Amniotic stem cell (primary cell): ENCODE measurements around the gene PNPLA8.
A peak's percentile ranks its signal among the peaks of the same experiment; 100 is the strongest.
"Not testable (repeated sequence)": the region's sequence is repeated elsewhere in the genome, so short reads cannot be mapped to it uniquely, and the experiment has no call there.

ENCODE experiments used
- DNase-seq: peaks from one replicate; lab custom pipeline; 2025; lab: John Stamatoyannopoulos, UW

The PNPLA8 gene

GRCh38 chr7:108529341-108529740 is 3.4 kb upstream of the PNPLA8 start:
- DNase-seq = no peak

GRCh38 chr7:108528183-108528712 is 2.3 kb upstream of the PNPLA8 start:
- DNase-seq = no peak

- DNase-seq = no peak
Observed at GRCh38 chr7:108526768-108527017, 758 bp upstream of the PNPLA8 start.

GRCh38 chr7:108525327-108525984 is 479 bp downstream of the PNPLA8 start:
- peak; percentile 72 for DNase-seq

GRCh38 chr7:108522780-108523179 is 3.2 kb downstream of the PNPLA8 start:
- no peak for DNase-seq

GRCh38 chr7:108517951-108518350 is 8.0 kb downstream of the PNPLA8 start:
- DNase-seq = no peak

GRCh38 chr7:108515630-108516029 is 10.3 kb downstream of the PNPLA8 start:
- no peak for DNase-seq

GRCh38 chr7:108515013-108515412 is 10.9 kb downstream of the PNPLA8 start:
- DNase-seq = no peak

- DNase-seq = no peak
Observed at GRCh38 chr7:108511939-108512338, 14.0 kb downstream of the PNPLA8 start.

- not testable (repeated sequence) for DNase-seq
Observed at GRCh38 chr7:108504576-108504975, 21.4 kb downstream of the PNPLA8 start.

- no peak for DNase-seq
Observed at GRCh38 chr7:108503112-108504026, 22.6 kb downstream of the PNPLA8 start.

- no peak for DNase-seq
Observed at GRCh38 chr7:108499566-108499965, 26.4 kb downstream of the PNPLA8 start.

- DNase-seq = no peak
Observed at GRCh38 chr7:108498481-108498880, 27.5 kb downstream of the PNPLA8 start.

GRCh38 chr7:108497082-108497725 is 28.7 kb downstream of the PNPLA8 start:
- peak; percentile 23 for DNase-seq

GRCh38 chr7:108492742-108493141 is 33.2 kb downstream of the PNPLA8 start:
- DNase-seq = no peak

GRCh38 chr7:108488768-108489538 is 37.0 kb downstream of the PNPLA8 start:
- no peak for DNase-seq

- no peak for DNase-seq
Observed at GRCh38 chr7:108487646-108488045, 38.3 kb downstream of the PNPLA8 start.

- no peak for DNase-seq
Observed at GRCh38 chr7:108486291-108486966, 39.5 kb downstream of the PNPLA8 start.

- DNase-seq = no peak
Observed at GRCh38 chr7:108484137-108484536, 41.8 kb downstream of the PNPLA8 start.

- no peak for DNase-seq
Observed at GRCh38 chr7:108480311-108480710, 45.6 kb downstream of the PNPLA8 start.

GRCh38 chr7:108479751-108480150 is 46.2 kb downstream of the PNPLA8 start:
- no peak for DNase-seq
